Nephron progenitor cell (in vitro differentiated cells): ENCODE data around the gene CDH22.
A peak's percentile ranks its signal among the peaks of the same experiment; 100 is the strongest.

Source experiments
- DNase-seq: peaks from one replicate; pipeline ENCODE4 v3.0.0; 2021
- H3K27ac Mint-ChIP-seq: 2 replicates; pipeline ENCODE4 v1.8.0; 2021; ENCODE audit warnings: mild to moderate bottlenecking, moderate library complexity, mixed read lengths
- H3K27me3 Mint-ChIP-seq: 2 replicates; pipeline ENCODE4 v1.8.0; 2021; ENCODE audit warnings: mild to moderate bottlenecking, low read depth, mixed read lengths; ENCODE audit not compliant: poor library complexity
- H3K36me3 Mint-ChIP-seq: 2 replicates; pipeline ENCODE4 v1.8.0; 2021; ENCODE audit warnings: low read depth, mixed read lengths
- H3K4me1 Mint-ChIP-seq: 2 replicates; pipeline ENCODE4 v1.8.0; 2021; ENCODE audit warnings: mixed read lengths
- H3K4me3 Mint-ChIP-seq: 2 replicates; pipeline ENCODE4 v1.8.0; 2021; ENCODE audit warnings: mild to moderate bottlenecking, moderate library complexity, mixed read lengths
- H3K9me3 Mint-ChIP-seq: 2 replicates; pipeline ENCODE4 v1.8.0; 2021; ENCODE audit warnings: mild to moderate bottlenecking, moderate library complexity, mixed read lengths
- TF ChIP-seq, protein P1 (sequence below): fragments of 200-600 bp; sonication (generic); IDR thresholded peaks from 2 replicates; pipeline ENCODE4 v1.5.0; 2021; ENCODE audit warnings: antibody characterized with exemption

The CDH22 gene

DNA sequence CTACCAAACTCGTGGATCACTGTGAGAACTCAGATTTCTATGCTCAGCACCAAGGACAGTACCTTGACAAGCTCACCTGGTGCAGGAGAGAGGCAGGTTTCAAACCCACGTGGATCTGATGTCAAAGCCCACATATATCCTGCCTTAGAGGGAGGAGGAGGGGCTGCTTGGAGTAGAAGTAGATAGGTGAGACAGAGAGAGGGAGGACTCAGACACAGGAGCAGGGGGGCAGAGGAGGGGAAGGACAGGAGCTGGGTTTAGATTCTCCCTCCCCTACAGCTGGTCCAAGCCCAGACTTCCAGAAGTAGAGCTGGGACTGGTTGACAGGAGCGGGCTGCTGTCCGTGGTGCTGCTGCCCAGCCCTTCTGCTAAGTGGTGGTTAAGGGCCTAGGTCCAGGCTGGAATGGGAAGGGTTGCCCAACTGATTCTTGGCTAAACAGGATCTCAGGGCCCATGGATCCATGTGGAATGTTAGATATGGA is 77.5 kb downstream of the CDH22 start:
- Mint-ChIP-seq H3K4me3 (no peak overlapping the region), H3K9me3 (no peaks in the 10 kb centered on the region), H3K36me3 (no peaks in the 10 kb centered on the region), H3K4me1 (no peaks in the 10 kb centered on the region), H3K27me3 (peaks cover 34% of the 10 kb centered on the region), H3K27ac (no peak overlapping the region)
- TF ChIP-seq, protein P1, sequence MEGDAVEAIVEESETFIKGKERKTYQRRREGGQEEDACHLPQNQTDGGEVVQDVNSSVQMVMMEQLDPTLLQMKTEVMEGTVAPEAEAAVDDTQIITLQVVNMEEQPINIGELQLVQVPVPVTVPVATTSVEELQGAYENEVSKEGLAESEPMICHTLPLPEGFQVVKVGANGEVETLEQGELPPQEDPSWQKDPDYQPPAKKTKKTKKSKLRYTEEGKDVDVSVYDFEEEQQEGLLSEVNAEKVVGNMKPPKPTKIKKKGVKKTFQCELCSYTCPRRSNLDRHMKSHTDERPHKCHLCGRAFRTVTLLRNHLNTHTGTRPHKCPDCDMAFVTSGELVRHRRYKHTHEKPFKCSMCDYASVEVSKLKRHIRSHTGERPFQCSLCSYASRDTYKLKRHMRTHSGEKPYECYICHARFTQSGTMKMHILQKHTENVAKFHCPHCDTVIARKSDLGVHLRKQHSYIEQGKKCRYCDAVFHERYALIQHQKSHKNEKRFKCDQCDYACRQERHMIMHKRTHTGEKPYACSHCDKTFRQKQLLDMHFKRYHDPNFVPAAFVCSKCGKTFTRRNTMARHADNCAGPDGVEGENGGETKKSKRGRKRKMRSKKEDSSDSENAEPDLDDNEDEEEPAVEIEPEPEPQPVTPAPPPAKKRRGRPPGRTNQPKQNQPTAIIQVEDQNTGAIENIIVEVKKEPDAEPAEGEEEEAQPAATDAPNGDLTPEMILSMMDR: no peak
- DNase-seq: peak; percentile 86

DNA sequence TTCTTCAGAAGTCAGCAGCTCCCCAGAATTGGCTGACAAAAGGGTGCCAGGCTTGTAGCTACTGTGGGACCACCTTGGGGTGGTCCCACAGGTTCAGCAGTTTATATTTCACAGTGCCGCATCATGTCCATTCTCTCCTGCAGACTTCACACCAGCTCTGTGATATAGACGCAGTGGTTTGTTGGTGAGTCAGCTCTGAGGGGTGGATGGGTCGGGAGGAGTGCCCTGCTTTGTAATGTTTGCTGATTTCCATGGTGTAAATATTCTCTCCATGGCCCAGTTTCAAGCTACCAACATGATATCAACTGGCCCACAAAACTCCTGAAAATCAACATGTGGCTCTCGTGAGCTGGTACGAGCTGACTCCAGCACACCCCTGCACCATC is 78.2 kb downstream of the CDH22 start:
- no peaks in the 10 kb centered on the region for H3K9me3 Mint-ChIP-seq
- DNase-seq: no peak
- H3K27ac Mint-ChIP-seq: no peak overlapping the region
- no peaks in the 10 kb centered on the region for H3K36me3 Mint-ChIP-seq
- no peak overlapping the region for H3K4me3 Mint-ChIP-seq
- no peaks in the 10 kb centered on the region for H3K4me1 Mint-ChIP-seq
- TF ChIP-seq, protein P1: no peak
- H3K27me3 Mint-ChIP-seq: peaks cover 37% of the 10 kb centered on the region

DNA sequence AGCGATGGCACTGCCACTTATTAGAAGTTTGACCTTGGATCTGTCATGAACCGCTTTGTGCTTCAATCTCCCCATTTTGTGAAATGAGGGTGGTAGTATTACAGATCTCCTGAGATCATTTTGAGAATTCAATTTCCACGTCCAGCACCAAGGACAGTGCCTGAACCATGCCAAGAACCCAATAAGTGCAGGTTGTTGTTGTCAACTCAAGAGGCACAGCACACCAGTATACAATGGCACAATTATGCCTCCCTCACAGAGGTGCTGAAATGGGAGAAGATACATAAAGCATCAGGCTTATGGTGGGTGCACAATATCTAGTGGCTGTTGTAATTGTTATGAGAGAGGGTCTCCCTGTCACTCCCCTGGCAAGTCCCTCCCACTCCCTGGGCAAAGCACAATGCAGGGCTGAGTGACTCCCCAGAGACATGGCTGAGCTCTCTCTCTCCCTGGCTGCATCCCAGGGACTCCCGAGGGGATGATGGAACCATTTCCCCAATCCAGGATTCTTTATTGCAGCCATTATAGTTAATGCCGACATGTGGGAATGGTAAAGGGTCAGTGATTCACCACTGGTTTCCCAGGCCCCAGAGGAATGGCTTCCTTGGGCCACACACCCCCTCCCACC is 78.7 kb downstream of the CDH22 start:
- TF ChIP-seq, protein P1: no peak
- peak; percentile 54 for DNase-seq
- no peaks in the 10 kb centered on the region for H3K36me3 Mint-ChIP-seq
- no peaks in the 10 kb centered on the region for H3K9me3 Mint-ChIP-seq
- peaks cover 1% of the 10 kb centered on the region for H3K4me1 Mint-ChIP-seq
- no peak overlapping the region for H3K4me3 Mint-ChIP-seq
- peaks cover 40% of the 10 kb centered on the region for H3K27me3 Mint-ChIP-seq
- H3K27ac Mint-ChIP-seq: no peak overlapping the region

DNA sequence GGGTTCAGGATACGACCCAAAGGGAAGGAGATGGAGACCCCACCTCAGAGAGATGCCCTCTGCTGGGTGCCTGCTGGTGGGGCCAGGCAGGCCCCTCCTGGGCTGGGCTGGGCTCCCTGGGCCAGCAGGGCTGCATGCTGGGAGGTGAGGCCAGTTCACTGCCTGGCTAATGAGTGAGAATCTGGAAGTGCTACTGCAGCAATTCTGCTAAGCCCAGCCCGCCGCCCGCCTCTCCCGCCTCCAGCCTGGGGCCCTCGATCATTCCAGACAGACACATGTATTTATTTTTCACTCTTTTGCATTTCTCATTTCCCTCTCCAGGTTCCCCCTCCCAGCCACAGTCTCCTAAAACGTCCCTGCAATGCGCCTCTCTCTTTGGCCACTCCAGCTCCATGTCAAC is 79.6 kb downstream of the CDH22 start:
- peaks cover 10% of the 10 kb centered on the region for H3K4me1 Mint-ChIP-seq
- H3K27me3 Mint-ChIP-seq: peaks cover 47% of the 10 kb centered on the region
- H3K36me3 Mint-ChIP-seq: no peaks in the 10 kb centered on the region

DNA sequence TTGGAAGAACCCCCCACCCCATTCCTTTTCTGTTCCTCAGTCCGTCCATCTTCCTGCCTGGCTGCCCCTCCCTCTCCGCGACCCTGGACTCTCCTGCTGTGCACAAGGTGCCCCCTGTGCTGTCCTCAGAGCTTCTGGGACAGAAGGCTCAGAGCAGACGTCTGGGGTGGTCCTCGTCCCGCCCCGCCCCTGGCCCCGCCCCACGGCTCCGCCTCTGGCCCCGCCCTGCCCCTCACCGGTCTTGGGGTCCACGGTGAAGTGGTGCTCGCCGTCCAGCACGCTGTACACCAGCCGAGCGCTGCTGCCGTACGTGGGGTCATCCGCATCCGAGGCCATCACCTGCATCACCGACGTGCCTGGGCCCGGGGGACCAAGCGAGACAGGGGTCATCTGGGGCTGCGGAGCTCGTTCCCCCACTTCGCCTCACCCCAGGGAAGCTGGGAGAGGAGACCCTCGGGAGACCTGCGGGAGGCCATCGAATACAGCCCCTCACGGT is 81.0 kb downstream of the CDH22 start:
- Mint-ChIP-seq H3K36me3 (no peaks in the 10 kb centered on the region), H3K9me3 (no peaks in the 10 kb centered on the region), H3K4me1 (peaks cover 23% of the 10 kb centered on the region), H3K27me3 (peaks cover 49% of the 10 kb centered on the region), H3K27ac (no peak overlapping the region), H3K4me3 (no peak overlapping the region)
- TF ChIP-seq, protein P1: no peak
- no peak for DNase-seq

More for the DNA sequence above, 79.6 kb downstream of the CDH22 start:
- TF ChIP-seq, protein P1: no peak
- no peak overlapping the region for H3K4me3 Mint-ChIP-seq
- no peak overlapping the region for H3K27ac Mint-ChIP-seq
- no peaks in the 10 kb centered on the region for H3K9me3 Mint-ChIP-seq
- DNase-seq: no peak

DNA sequence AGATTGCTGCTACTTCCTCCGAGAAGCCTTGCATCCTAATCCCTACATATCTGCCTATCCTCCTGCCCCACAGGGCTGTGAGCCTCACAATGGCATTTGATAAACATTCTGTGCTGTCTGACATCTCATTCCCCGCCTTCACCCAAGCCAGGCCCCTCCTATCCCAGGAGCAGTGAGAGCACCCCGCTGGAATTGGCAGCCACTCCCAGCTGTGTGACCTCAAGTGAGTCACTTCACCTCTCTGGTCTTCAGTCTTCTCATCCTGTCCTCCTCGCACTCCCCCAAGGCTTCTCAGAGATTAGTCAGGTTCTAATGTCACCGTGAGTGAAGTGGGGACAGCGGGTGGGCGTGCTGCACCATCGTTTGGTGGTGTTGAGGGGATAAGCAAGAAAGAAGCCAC is 81.7 kb downstream of the CDH22 start:
- no peaks in the 10 kb centered on the region for H3K36me3 Mint-ChIP-seq
- H3K4me3 Mint-ChIP-seq: no peak overlapping the region
- no peak overlapping the region for H3K27ac Mint-ChIP-seq
- TF ChIP-seq, protein P1: no peak
- peaks cover 27% of the 10 kb centered on the region for H3K4me1 Mint-ChIP-seq
- no peaks in the 10 kb centered on the region for H3K9me3 Mint-ChIP-seq
- no peak for DNase-seq
- peaks cover 45% of the 10 kb centered on the region for H3K27me3 Mint-ChIP-seq
